Fibroblast of lung (primary cell): ENCODE data around the gene CAPN10. TPM values are rescaled to one million over a fixed set of nuclear protein-coding genes. Genes with fewer than 3 reads are reported as not detected.
A peak's percentile ranks its signal among the peaks of the same experiment; 100 is the strongest.

Experiments used
- DNase-seq, 2 donors: peaks; one replicate each; pipeline versions ENCODE4 v3.0.0 to v3.0.0-alpha.2; 2010; ENCODE audit warnings: low read depth in 2 of 2
- H2AFZ ChIP-seq: 2 replicates; pipeline ENCODE4 v1.5.1; 2012; ENCODE audit warnings: low read length, control low read depth, inconsistent platforms
- H3K27ac ChIP-seq: 2 replicates; pipeline ENCODE4 v1.5.1; 2011; ENCODE audit warnings: low read length, control low read depth; ENCODE audit not compliant: insufficient read depth
- H3K27me3 ChIP-seq: 2 replicates; pipeline ENCODE4 v1.5.1; 2011; ENCODE audit warnings: mild to moderate bottlenecking, low read length; ENCODE audit not compliant: control insufficient read depth, insufficient read depth
- H3K36me3 ChIP-seq: 2 replicates; pipeline ENCODE4 v1.5.1; 2011; ENCODE audit warnings: low read length; ENCODE audit not compliant: control insufficient read depth, insufficient read depth
- H3K4me1 ChIP-seq: 2 replicates; pipeline ENCODE4 v1.5.1; 2011; ENCODE audit warnings: low read length; ENCODE audit not compliant: control insufficient read depth, insufficient read depth; ENCODE audit errors: extremely low read depth
- H3K4me2 ChIP-seq: 2 replicates; pipeline ENCODE4 v1.5.1; 2011; ENCODE audit warnings: low read length, control low read depth; ENCODE audit not compliant: insufficient read depth; ENCODE audit errors: extremely low read depth
- H3K4me3 ChIP-seq, 4 experiments: fragments of 200-600 bp in 1 of 4; sonication (generic) in 1 of 4; replicated peaks in 1 of 4; 2 replicates each; pipeline ENCODE4 v1.5.1; 2011 to 2016; ENCODE audit warnings: low read length in 4 of 4, low read depth in 3 of 4, mild to moderate bottlenecking in 3 of 4, control low read depth in 2 of 4, inconsistent platforms in 1 of 4, mixed read lengths in 1 of 4; ENCODE audit not compliant: insufficient read depth in 1 of 4; ENCODE audit errors: control extremely low read depth in 1 of 4
- H3K79me2 ChIP-seq: 2 replicates; pipeline ENCODE4 v1.5.1; 2012; ENCODE audit warnings: mild to moderate bottlenecking, low read length, inconsistent platforms; ENCODE audit not compliant: control insufficient read depth, insufficient read depth
- H3K9ac ChIP-seq: 2 replicates; pipeline ENCODE4 v1.5.1; 2011; ENCODE audit warnings: mild to moderate bottlenecking, low read length, control low read depth; ENCODE audit not compliant: insufficient read depth
- H3K9me3 ChIP-seq: 2 replicates; pipeline ENCODE4 v1.5.1; 2012; ENCODE audit warnings: low read depth, low read length; ENCODE audit not compliant: control insufficient read depth, insufficient read depth
- H4K20me1 ChIP-seq: 2 replicates; pipeline ENCODE4 v1.5.1; 2011; ENCODE audit warnings: low read length; ENCODE audit not compliant: control insufficient read depth, insufficient read depth; ENCODE audit errors: extremely low read depth
- CTCF ChIP-seq, 2 donors: IDR thresholded peaks in 1 of 2; conservative IDR thresholded peaks in 1 of 2; 1 replicate in 1 of 2; 2 replicates in 1 of 2; pipeline ENCODE4 v1.5.1; 2011 to 2012; ENCODE audit warnings: low read length in 2 of 2, control low read depth in 1 of 2, inconsistent platforms in 1 of 2, low read depth in 1 of 2, mild to moderate bottlenecking in 1 of 2
- EZH2 ChIP-seq: IDR thresholded peaks from 2 replicates; pipeline ENCODE4 v1.5.1; 2012; ENCODE audit warnings: low read length, control low read depth, mild to moderate bottlenecking; ENCODE audit errors: missing control alignments
- polyA plus RNA-seq, 2 donors: library from polyadenylated mRNA; depleted of rRNA in 1 of 2; stranded (reverse) in 1 of 2; unstranded in 1 of 2; fragments of >200 nt; gene quantifications; 2 replicates each; pipeline ENCODE4 v1.2.1, GENCODE V29; 2011 to 2012; ENCODE audit warnings: missing spikeins in 1 of 2
- total RNA-seq: library from RNA; depleted of rRNA; stranded (reverse); fragments of >200 nt; gene quantifications from 2 replicates; pipeline ENCODE4 v1.2.1, GENCODE V29; 2014

The CAPN10 gene
- total and polyA plus RNA-seq, 2 donors (not counting 1 experiment from before 2014, with no cell fraction given) = 3.6 to 23.0 TPM

GRCh38 chr2:240563951-240564560, 22.5 kb upstream of the CAPN10 start:
- H3K79me2 ChIP-seq = peaks cover 4% of the 10 kb centered on the region
- no peak overlapping the region for H3K4me2 ChIP-seq
- no peak overlapping the region for H3K4me3 ChIP-seq
- TF ChIP-seq CTCF (conservative IDR thresholded peaks at IDR 0.05 in 1 of 2, IDR thresholded peaks at IDR 0.05 in 1 of 2; ENCODE audit: low read depth in 1 of 2, low read length in 2 of 2) (no peak), EZH2 (no peak)
- no peaks in the 10 kb centered on the region for H3K9me3 ChIP-seq
- H3K27me3 ChIP-seq = no peaks in the 10 kb centered on the region
- peaks cover 22% of the 10 kb centered on the region for H3K4me1 ChIP-seq
- H3K9ac ChIP-seq = no peak overlapping the region
- no peaks in the 10 kb centered on the region for H3K36me3 ChIP-seq
- no peaks in the 10 kb centered on the region for H4K20me1 ChIP-seq
- no peak for DNase-seq
- no peak overlapping the region for H2AFZ ChIP-seq
- no peak overlapping the region for H3K27ac ChIP-seq

- no peaks in the 10 kb centered on the region for H4K20me1 ChIP-seq
- TF ChIP-seq EZH2 = no peak
- no peak for TF ChIP-seq CTCF (conservative IDR thresholded peaks at IDR 0.05 in 1 of 2, IDR thresholded peaks at IDR 0.05 in 1 of 2; ENCODE audit: low read depth in 1 of 2, low read length in 2 of 2)
- no peak overlapping the region for H2AFZ ChIP-seq
- H3K27me3 ChIP-seq = no peaks in the 10 kb centered on the region
- no peaks in the 10 kb centered on the region for H3K36me3 ChIP-seq
- no peaks in the 10 kb centered on the region for H3K9me3 ChIP-seq
- H3K4me3 ChIP-seq = no peak overlapping the region
- peaks cover 4% of the 10 kb centered on the region for H3K79me2 ChIP-seq
- H3K9ac ChIP-seq = no peak overlapping the region
- H3K27ac ChIP-seq = no peak overlapping the region
- no peak overlapping the region for H3K4me2 ChIP-seq
- H3K4me1 ChIP-seq = peaks cover 26% of the 10 kb centered on the region
- DNase-seq = no peak
These were observed 21.8 kb upstream of the CAPN10 start for GRCh38 chr2:240564561-240565332.

DNA sequence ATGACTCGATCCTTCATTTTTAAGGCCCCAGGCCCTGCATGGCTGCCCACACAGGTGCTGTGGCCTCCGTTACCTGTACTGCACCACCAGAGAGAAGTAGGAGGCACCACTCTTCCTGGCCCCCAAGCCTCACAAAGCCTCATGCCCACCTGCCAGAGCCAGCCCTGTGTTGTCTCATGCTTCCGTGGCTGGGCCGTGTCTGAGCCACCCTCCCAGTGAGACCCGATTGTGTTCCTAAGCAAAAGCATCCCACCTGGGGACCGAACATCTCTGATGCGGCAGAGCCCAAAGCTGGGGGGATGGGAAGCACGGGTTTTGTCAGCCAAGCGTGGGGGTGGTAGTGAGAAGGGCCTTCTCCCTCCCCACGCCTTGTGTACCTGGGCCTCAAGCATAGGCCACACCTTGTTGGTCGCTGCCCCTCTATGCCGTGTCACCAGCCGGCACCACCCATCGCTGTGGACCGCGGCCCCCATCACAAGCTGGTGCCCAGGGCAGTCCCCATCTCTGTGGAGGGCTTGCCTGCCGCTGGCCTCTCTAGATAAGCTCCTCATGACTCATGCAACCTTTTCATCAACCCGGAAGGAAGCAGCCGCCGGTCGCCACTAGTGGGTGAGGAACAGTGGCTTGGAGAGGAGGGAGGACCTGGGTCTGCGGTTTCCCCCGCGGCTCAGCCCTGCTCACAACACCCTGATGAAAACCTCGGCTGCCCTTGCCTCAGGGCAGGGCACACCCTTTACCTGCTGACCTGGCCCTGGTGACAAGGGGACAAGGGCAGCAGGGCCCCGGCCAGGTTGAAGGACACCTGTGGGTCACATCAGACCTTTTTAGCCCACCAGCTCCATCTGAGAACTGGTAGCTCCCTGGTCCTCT, 21.0 kb upstream of the CAPN10 start:
- peak overlapping the region; percentile 30 for H3K9ac ChIP-seq
- H4K20me1 ChIP-seq = no peaks in the 10 kb centered on the region
- peak overlapping the region; percentile 27 for H3K27ac ChIP-seq
- H3K9me3 ChIP-seq = no peaks in the 10 kb centered on the region
- peak in 1 of 2 donors; percentile 71 for DNase-seq
- TF ChIP-seq EZH2 (no peak), CTCF (conservative IDR thresholded peaks at IDR 0.05 in 1 of 2, IDR thresholded peaks at IDR 0.05 in 1 of 2; ENCODE audit: low read depth in 1 of 2, low read length in 2 of 2) (no peak)
- H3K79me2 ChIP-seq = peaks cover 5% of the 10 kb centered on the region
- no peaks in the 10 kb centered on the region for H3K27me3 ChIP-seq
- H3K4me3 ChIP-seq = peak overlapping the region in 1 of 4 experiments; percentile 34
- peak overlapping the region; percentile 62 for H2AFZ ChIP-seq
- H3K4me2 ChIP-seq = peak overlapping the region; percentile 23
- no peaks in the 10 kb centered on the region for H3K36me3 ChIP-seq
- peaks cover 26% of the 10 kb centered on the region for H3K4me1 ChIP-seq
